Measurements from ENCODE around the gene DTX2. TPM values are rescaled to one million over a fixed set of nuclear protein-coding genes. Genes with fewer than 3 reads are reported as not detected.
"Not testable (repeated sequence)": the region's sequence is repeated elsewhere in the genome, so short reads cannot be mapped to it uniquely, and the experiment has no call there.

DTX2 gene
- total and polyA plus RNA-seq, 4 donors: 18.5 to 55.3 (median 41.9) TPM

GRCh38 chr7:76551992-76552391, 90.5 kb downstream of the DTX2 start:
- not testable (repeated sequence) for H3K4me3 ChIP-seq; H3K36me3 ChIP-seq (ENCODE audit: control insufficient read depth in 4 of 4, insufficient read depth in 4 of 4, low read length in 4 of 4); DNase-seq; H3K4me1 ChIP-seq (ENCODE audit: control insufficient read depth in 5 of 5, insufficient read depth in 5 of 5, low read length in 5 of 5); H3K9me3 ChIP-seq (ENCODE audit: control insufficient read depth in 4 of 4, insufficient read depth in 3 of 4, low read length in 3 of 4); H3K9ac ChIP-seq (ENCODE audit: insufficient read depth in 1 of 2, low read length in 2 of 2); ATAC-seq (ENCODE audit: insufficient read depth, low FRiP score); H3K27ac ChIP-seq (ENCODE audit: low read depth in 1 of 2, low read length in 1 of 2); H3K27me3 ChIP-seq (ENCODE audit: control insufficient read depth in 3 of 3, insufficient read depth in 3 of 3, low read length in 2 of 3)
- 92 to 95% methylated on average over 6 of the region's 6 CpGs for WGBS, 2 donors

Small RNAs within 50 kb of the gene (small RNA-seq; reads per million reads assigned to genes)
- not detected for gene RF00019 (ENCODE audit: low replicate concordance)

Other genes with a start within 250 kb of the DTX2 start
- 100 to 1,000 TPM in 1 of 2 donors, 10 to 100 TPM in 1; 89.6 to 529 TPM for gene HSPB1, start 159.0 kb upstream of the DTX2 start, total RNA-seq
- 100 to 1,000 TPM; 336 to 376 TPM for gene HSPB1, start 159.0 kb upstream of the DTX2 start, polyA plus RNA-seq
- gene YWHAG, start 102.7 kb upstream of the DTX2 start, total RNA-seq: 100 to 1,000 TPM in 1 of 2 donors, 10 to 100 TPM in 1; 74.4 to 123 TPM
- 10 to 100 TPM; 34.3 to 91.4 TPM for gene YWHAG, start 102.7 kb upstream of the DTX2 start, polyA plus RNA-seq
- gene SSC4D, start 52.0 kb upstream of the DTX2 start, total RNA-seq: 1 to 10 TPM in 1 of 2 donors, under 1 TPM in 1; 0.28 to 2.1 TPM
- 1 to 10 TPM; 1.8 to 1.9 TPM for gene SSC4D, start 52.0 kb upstream of the DTX2 start, polyA plus RNA-seq
- gene ZP3, start 36.8 kb upstream of the DTX2 start, total RNA-seq: 10 to 100 TPM in 1 of 2 donors, under 1 TPM in 1; 0.74 to 15.7 TPM
- 1 to 10 TPM; 1.6 to 5.2 TPM for gene ZP3, start 36.8 kb upstream of the DTX2 start, polyA plus RNA-seq
- 10 to 100 TPM in 1 of 2 donors, 1 to 10 TPM in 1; 3.6 to 12.4 TPM for gene UPK3B, start 48.8 kb downstream of the DTX2 start, total RNA-seq
- gene UPK3B, start 48.8 kb downstream of the DTX2 start, polyA plus RNA-seq: 10 to 100 TPM in 1 of 2 donors, 1 to 10 TPM in 1; 4.7 to 24.3 TPM
- gene SPDYE16, start 81.6 kb downstream of the DTX2 start, total RNA-seq: under 1 TPM in 1 of 2 donors, not detected in 1; 0.28 TPM
- under 1 TPM; 0.14 to 0.18 TPM for gene SPDYE16, start 81.6 kb downstream of the DTX2 start, polyA plus RNA-seq
- gene POMZP3, start 165.6 kb downstream of the DTX2 start, total RNA-seq: 10 to 100 TPM in 1 of 2 donors, 1 to 10 TPM in 1; 7.8 to 25.8 TPM
- gene POMZP3, start 165.6 kb downstream of the DTX2 start, polyA plus RNA-seq: 10 to 100 TPM in 1 of 2 donors, 1 to 10 TPM in 1; 6.8 to 11.6 TPM